ENCODE data around the gene CALN1.

The CALN1 gene

DNA sequence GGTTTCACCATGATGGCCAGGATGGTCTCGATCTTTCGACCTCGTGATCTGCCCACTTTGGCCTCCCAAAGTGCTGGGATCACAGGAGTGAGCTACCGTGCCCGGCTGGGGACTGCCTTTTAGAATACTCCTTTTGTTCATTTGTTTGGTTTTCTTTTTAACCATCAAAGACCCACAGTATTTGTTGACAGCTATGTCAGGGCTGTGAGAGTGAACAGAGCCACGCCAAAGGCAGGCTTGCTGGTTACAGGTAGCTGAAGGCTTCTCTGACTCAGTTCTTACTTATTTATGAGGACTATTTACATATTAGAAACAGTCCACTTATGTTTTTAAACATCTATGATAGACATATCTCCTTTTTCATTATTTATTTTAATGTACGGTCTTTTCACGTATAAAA, 544.5 kb downstream of the CALN1 start:
- no peak overlapping the region for H3K4me3 Mint-ChIP-seq

DNA sequence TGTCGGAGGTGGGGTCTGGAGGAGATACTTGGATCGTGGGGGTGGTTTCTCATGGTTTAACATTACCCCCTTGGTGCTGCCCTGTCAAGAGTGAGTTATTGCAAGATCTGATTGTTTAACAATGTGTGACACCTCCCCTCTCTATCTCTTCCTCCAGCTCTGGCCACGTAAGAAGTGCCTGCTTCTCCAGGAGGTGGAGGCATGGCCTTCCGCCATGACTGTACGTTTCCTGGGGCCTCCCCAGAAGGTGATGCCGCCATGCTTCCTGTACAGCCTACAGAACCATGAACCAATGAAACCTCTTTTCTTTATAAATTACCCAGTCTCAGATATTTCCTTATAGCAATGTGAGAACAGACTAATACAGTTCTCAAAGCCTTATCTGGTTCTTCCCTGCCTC, 547.0 kb downstream of the CALN1 start:
- H3K4me1 Mint-ChIP-seq: no peaks in the 10 kb centered on the region
- H3K36me3 Mint-ChIP-seq (ENCODE audit: insufficient read depth): no peaks in the 10 kb centered on the region
- ATAC-seq (replicated peaks; ENCODE audit: extremely low read depth, poor library complexity, severe bottlenecking) (no peak), DNase-seq (ENCODE audit: low spot score in 2 of 2) (no peak)
- no peak overlapping the region for H3K4me3 Mint-ChIP-seq
- H3K27me3 Mint-ChIP-seq: no peaks in the 10 kb centered on the region
- no peak overlapping the region for H3K27ac Mint-ChIP-seq (ENCODE audit: low read depth)
- peaks cover 29% of the 10 kb centered on the region for H3K9me3 Mint-ChIP-seq

More for the DNA sequence above, 544.5 kb downstream of the CALN1 start:
- DNase-seq (ENCODE audit: low spot score in 2 of 2) (no peak), ATAC-seq (replicated peaks; ENCODE audit: extremely low read depth, poor library complexity, severe bottlenecking) (no peak)
- H3K36me3 Mint-ChIP-seq (ENCODE audit: insufficient read depth): no peaks in the 10 kb centered on the region
- H3K27ac Mint-ChIP-seq (ENCODE audit: low read depth): no peak overlapping the region
- H3K27me3 Mint-ChIP-seq: no peaks in the 10 kb centered on the region
- H3K9me3 Mint-ChIP-seq: peaks cover 30% of the 10 kb centered on the region
- H3K4me1 Mint-ChIP-seq: no peaks in the 10 kb centered on the region

DNA sequence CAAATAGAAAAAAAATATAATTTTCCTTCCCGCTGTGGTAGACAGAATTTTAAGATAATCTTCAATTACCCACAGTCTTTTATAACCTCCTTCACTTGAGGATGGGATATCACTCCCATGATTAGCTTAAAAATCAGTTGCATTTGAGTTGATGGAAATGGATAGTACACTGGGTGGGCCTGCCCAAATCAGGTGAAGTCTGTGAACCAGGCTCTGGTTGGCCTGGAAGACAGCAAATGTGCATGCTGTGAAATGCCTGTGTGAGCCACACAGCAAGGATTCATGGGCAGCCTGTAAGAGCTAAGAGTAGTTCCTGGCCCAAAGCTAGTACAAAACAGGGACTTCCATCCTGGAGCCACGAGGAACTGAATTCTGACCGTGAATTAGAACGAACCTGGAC, 548.0 kb downstream of the CALN1 start:
- no peak for DNase-seq (ENCODE audit: low spot score in 2 of 2)
- H3K4me3 Mint-ChIP-seq: no peak overlapping the region
- ATAC-seq (replicated peaks; ENCODE audit: extremely low read depth, poor library complexity, severe bottlenecking): no peak
- H3K27ac Mint-ChIP-seq (ENCODE audit: low read depth): no peak overlapping the region
- H3K4me1 Mint-ChIP-seq: no peaks in the 10 kb centered on the region
- H3K36me3 Mint-ChIP-seq (ENCODE audit: insufficient read depth): no peaks in the 10 kb centered on the region
- no peaks in the 10 kb centered on the region for H3K27me3 Mint-ChIP-seq
- peaks cover 24% of the 10 kb centered on the region for H3K9me3 Mint-ChIP-seq

DNA sequence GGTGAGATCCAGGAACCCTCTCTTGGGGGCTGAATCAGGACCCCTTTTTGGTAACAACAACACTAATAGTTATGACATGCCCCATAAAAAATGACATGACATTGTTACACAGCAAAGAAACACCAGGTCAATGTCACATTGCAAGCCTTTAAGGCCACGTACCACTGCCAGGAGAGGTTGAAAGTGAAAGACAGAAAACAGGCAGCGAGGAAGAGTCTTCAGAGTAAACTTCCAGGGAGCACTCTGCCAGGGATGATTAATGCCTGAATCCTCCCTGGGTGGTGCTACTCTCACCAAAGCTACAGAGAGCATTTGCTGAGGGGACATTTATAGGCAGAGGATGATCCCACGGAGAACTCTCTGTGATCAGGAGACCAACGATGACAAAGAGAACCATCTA, 551.6 kb downstream of the CALN1 start:
- ATAC-seq (replicated peaks; ENCODE audit: extremely low read depth, poor library complexity, severe bottlenecking) (no peak), DNase-seq (ENCODE audit: low spot score in 2 of 2) (no peak)
- peaks cover 29% of the 10 kb centered on the region for H3K9me3 Mint-ChIP-seq
- H3K36me3 Mint-ChIP-seq (ENCODE audit: insufficient read depth): no peaks in the 10 kb centered on the region
- H3K4me1 Mint-ChIP-seq: no peaks in the 10 kb centered on the region
- H3K4me3 Mint-ChIP-seq: no peak overlapping the region
- no peaks in the 10 kb centered on the region for H3K27me3 Mint-ChIP-seq
- H3K27ac Mint-ChIP-seq (ENCODE audit: low read depth): no peak overlapping the region

DNA sequence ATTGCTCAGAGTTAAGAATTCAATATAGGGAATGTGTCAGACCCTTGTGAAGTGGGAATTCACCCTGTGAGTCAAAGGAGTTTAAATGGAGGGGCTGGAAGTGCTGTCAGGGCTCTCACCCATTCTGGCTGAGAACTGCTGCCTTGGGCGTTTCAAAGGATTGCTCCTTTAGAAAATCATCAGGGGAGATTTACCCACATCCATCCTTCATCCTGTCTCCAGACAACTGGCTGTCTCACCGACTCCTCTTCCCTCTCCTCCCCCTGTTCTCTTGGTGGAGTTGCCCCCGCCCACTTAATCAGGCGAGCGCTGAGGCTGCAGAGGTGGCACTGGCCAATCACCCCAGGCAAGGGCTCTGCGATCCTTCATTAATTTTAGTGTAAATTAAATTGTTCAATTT, 554.8 kb downstream of the CALN1 start:
- DNase-seq (ENCODE audit: low spot score in 2 of 2) (no peak), ATAC-seq (replicated peaks; ENCODE audit: extremely low read depth, poor library complexity, severe bottlenecking) (no peak)
- Mint-ChIP-seq H3K4me1 (no peaks in the 10 kb centered on the region), H3K36me3 (ENCODE audit: insufficient read depth) (no peaks in the 10 kb centered on the region), H3K4me3 (no peak overlapping the region), H3K27ac (ENCODE audit: low read depth) (no peak overlapping the region), H3K9me3 (peaks cover 18% of the 10 kb centered on the region), H3K27me3 (no peaks in the 10 kb centered on the region)

DNA sequence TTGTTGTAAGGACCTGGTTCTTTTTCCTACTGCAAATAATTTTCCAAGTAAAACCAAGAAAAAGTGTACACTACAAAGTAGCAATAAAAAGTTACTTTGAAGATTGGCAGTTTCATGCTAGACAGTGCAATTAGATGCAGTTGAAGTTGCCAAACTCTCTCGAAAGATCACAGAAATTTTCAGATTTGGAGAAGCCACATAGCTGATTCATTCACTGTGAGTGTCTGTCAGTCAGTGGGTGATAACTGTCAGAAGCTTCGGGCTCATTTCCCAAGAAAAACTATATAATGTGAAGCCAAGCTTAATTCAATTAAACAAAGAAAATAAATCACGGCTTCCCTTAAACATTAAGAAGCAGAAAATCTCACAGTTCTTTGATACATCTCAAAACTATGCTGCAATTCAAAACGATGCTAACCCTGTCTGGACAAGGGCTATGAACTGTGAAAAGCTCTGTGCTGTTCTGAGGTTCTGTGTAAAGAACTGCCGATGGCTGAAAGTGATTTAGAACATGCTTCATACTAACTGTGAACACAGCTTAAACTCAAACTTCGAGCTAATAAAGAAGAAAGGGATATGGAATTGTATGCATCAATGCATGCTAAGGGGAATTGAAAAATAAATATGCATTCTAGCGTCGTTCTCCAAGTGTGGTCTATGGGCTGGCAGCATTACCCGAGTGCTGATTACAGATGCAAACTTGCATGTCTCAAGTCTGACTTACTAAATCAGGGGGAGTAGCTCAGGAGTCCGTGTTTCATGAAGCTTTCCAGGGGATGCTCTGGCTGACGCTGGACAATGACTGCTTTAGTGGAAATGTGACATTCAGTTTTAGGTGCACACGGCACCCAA, 557.4 kb downstream of the CALN1 start:
- Mint-ChIP-seq H3K27me3 (no peaks in the 10 kb centered on the region), H3K9me3 (peaks cover 10% of the 10 kb centered on the region), H3K27ac (ENCODE audit: low read depth) (no peak overlapping the region), H3K4me3 (no peak overlapping the region), H3K4me1 (no peaks in the 10 kb centered on the region), H3K36me3 (ENCODE audit: insufficient read depth) (no peaks in the 10 kb centered on the region)
- DNase-seq (ENCODE audit: low spot score in 2 of 2): no peak
- ATAC-seq (replicated peaks; ENCODE audit: extremely low read depth, poor library complexity, severe bottlenecking): no peak

DNA sequence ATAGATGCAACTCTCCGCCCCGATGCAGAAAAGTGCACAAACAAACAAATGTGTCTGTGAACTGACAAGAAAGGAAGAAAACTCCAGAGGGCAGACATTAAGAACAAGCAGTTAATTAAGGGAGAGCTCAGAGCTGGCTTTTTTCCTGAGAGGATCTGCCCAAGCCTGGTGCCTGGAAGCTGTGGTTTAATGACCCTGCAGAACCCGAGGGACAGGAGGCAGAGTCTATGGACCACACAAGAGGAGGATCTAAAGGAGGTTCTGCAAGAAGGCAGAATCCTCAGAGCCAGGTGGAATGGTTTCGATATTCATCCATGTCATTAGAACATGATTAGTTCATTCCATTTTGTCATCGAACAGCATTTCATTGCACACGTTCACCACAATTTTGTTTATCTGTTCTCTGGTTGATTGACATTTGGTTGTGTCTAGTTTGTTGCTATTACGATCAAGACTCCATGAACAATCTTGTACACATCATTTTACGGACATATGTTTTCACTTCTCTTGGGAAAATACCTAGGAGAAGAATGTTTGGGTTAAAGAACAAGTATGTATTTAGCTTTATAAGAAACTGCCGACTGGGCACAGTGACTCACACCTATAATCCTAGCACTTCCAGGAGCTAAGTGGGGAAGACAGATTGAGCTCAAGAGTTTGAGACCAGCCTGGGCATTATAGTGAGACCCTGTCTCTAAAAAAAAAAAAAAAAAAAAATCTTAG, 560.2 kb downstream of the CALN1 start:
- H3K27ac Mint-ChIP-seq (ENCODE audit: low read depth): no peak overlapping the region
- H3K36me3 Mint-ChIP-seq (ENCODE audit: insufficient read depth): no peaks in the 10 kb centered on the region
- ATAC-seq (replicated peaks; ENCODE audit: extremely low read depth, poor library complexity, severe bottlenecking) (no peak), DNase-seq (ENCODE audit: low spot score in 2 of 2) (no peak)
- H3K4me1 Mint-ChIP-seq: no peaks in the 10 kb centered on the region
- H3K27me3 Mint-ChIP-seq: no peaks in the 10 kb centered on the region
- H3K4me3 Mint-ChIP-seq: no peak overlapping the region
- no peaks in the 10 kb centered on the region for H3K9me3 Mint-ChIP-seq

DNA sequence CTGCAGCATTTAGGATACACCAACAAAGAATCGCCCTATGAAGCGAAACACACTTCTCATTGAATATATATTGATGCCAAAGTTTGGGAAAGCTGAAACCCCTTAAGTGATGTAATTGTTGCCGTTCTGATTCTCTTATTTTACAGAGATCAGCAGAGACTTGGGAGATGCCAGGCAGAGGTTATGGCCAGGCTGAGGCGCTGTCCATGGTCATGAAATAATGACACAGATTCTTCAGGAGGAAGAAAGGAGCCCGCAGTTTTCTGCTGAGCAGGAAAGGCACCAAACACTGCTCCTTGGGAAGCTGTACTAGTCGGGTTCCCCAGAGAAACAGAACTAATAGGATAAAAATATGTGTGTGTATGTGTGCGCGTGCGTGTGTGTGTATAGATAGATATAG, 566.0 kb downstream of the CALN1 start:
- Mint-ChIP-seq H3K36me3 (ENCODE audit: insufficient read depth) (no peaks in the 10 kb centered on the region), H3K4me1 (no peaks in the 10 kb centered on the region), H3K27ac (ENCODE audit: low read depth) (no peak overlapping the region), H3K9me3 (peaks cover 5% of the 10 kb centered on the region), H3K27me3 (no peaks in the 10 kb centered on the region), H3K4me3 (no peak overlapping the region)
- DNase-seq (ENCODE audit: low spot score in 2 of 2) (no peak), ATAC-seq (replicated peaks; ENCODE audit: extremely low read depth, poor library complexity, severe bottlenecking) (no peak)

DNA sequence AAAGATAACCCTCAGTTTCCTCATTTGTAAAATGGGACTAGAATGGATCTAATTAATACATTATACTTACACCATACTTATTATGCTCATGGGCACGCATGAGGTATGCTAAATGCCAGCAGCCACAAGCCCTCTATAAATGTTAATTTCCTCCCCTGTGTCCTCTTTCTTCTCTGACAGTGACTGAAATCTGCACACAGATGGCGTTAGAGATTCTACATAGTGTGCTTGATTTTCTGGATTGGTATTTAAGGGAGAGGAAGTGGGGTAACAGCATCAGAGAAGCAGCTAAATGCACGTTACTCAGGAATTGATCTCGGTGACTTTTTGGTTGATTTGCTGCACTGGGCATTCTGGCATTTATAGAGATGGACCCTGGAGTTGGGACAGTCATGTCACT, 568.5 kb downstream of the CALN1 start:
- Mint-ChIP-seq H3K9me3 (peaks cover 5% of the 10 kb centered on the region), H3K27ac (ENCODE audit: low read depth) (no peak overlapping the region), H3K4me3 (no peak overlapping the region), H3K4me1 (no peaks in the 10 kb centered on the region), H3K27me3 (no peaks in the 10 kb centered on the region), H3K36me3 (ENCODE audit: insufficient read depth) (no peaks in the 10 kb centered on the region)
- ATAC-seq (replicated peaks; ENCODE audit: extremely low read depth, poor library complexity, severe bottlenecking) (no peak), DNase-seq (ENCODE audit: low spot score in 2 of 2) (no peak)

DNA sequence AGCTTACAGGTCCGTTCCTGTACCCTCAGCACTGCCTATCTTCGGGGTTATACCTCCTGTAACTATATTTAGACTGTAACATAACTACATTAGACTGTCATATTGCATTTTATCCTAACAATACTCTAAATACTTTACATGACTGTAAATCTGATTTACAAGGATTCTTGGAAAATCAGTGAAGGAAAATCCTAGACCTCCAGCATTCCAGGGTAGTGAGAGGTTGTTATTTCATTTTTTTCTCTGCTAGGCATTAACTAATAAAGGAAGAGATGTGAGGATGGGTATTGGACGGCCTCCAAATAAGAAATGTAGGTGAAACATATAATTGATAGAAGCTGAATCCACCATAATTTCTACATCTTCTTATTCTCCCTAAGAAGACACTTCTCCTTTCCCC, 569.4 kb downstream of the CALN1 start:
- Mint-ChIP-seq H3K9me3 (peaks cover 5% of the 10 kb centered on the region), H3K4me1 (no peaks in the 10 kb centered on the region), H3K27ac (ENCODE audit: low read depth) (no peak overlapping the region), H3K27me3 (no peaks in the 10 kb centered on the region), H3K36me3 (ENCODE audit: insufficient read depth) (no peaks in the 10 kb centered on the region), H3K4me3 (no peak overlapping the region)
- DNase-seq (ENCODE audit: low spot score in 2 of 2) (no peak), ATAC-seq (replicated peaks; ENCODE audit: extremely low read depth, poor library complexity, severe bottlenecking) (no peak)

DNA sequence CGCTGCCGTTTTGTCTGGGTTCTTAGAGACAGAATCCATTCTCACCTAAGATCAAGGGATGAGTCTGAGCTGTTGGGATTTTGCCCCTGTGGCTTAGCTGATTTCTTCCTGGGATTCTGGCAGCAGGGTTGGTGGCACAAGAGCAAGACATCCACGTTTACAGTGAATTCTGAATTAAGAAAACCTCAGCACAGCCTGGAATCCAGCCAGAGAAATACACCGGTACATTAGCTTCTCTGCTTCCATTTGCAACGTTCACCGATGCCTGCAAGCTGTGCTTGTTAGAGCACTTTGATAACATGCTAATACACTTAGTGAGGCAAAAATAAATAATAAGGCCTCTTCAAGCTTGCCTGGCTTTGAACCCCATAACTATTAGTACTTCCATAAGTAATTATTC, 569.8 kb downstream of the CALN1 start:
- H3K9me3 Mint-ChIP-seq: peaks cover 6% of the 10 kb centered on the region
- no peak overlapping the region for H3K4me3 Mint-ChIP-seq
- H3K4me1 Mint-ChIP-seq: no peaks in the 10 kb centered on the region
- no peak for DNase-seq (ENCODE audit: low spot score in 2 of 2)
- no peak overlapping the region for H3K27ac Mint-ChIP-seq (ENCODE audit: low read depth)
- no peaks in the 10 kb centered on the region for H3K27me3 Mint-ChIP-seq
- ATAC-seq (replicated peaks; ENCODE audit: extremely low read depth, poor library complexity, severe bottlenecking): no peak
- H3K36me3 Mint-ChIP-seq (ENCODE audit: insufficient read depth): no peaks in the 10 kb centered on the region

DNA sequence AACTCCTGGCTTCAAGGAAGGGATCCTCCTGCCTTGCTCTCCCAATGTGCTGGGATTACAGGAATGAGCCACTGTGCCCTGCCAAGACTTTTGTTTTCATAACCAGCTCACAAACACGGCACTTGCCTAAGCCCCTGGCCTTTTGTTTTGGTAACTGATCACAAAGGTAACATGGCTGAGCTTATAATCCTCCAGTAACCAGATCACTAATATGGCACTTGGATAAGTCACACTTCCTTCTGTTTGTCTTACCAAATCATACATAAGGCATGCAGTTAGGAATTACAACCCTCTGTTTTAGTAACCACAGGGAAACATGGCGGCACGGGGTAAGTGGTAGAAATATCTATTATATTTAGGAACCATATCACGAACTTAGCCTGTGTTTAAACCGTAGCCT, 577.1 kb downstream of the CALN1 start:
- DNase-seq (ENCODE audit: low spot score in 2 of 2) (no peak), ATAC-seq (replicated peaks; ENCODE audit: extremely low read depth, poor library complexity, severe bottlenecking) (no peak)
- Mint-ChIP-seq H3K36me3 (ENCODE audit: insufficient read depth) (no peaks in the 10 kb centered on the region), H3K27ac (ENCODE audit: low read depth) (no peak overlapping the region), H3K4me3 (no peak overlapping the region), H3K9me3 (peaks cover 6% of the 10 kb centered on the region), H3K4me1 (no peaks in the 10 kb centered on the region), H3K27me3 (no peaks in the 10 kb centered on the region)

DNA sequence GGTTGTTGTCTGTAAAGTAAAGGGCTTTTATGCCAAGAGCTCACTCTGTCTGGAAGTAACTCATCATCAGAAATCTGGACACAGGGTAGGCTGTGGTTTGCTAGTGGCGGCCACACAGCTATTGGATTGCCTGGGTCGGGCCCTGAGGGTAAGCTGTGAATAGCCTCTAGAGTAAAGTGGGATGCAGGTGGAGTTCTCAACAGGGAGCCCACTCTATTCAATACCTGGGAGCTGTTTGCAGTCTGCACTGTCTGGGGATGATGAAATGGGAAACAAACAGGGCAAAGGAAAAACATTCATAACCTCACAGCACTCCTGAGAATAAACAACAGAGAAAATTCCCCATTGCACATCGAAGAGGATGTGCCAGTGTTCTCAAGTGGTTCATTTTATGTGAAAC, 582.6 kb downstream of the CALN1 start:
- ATAC-seq (replicated peaks; ENCODE audit: extremely low read depth, poor library complexity, severe bottlenecking) (no peak), DNase-seq (ENCODE audit: low spot score in 2 of 2) (no peak)
- Mint-ChIP-seq H3K4me3 (no peak overlapping the region), H3K4me1 (no peaks in the 10 kb centered on the region), H3K27me3 (no peaks in the 10 kb centered on the region), H3K36me3 (ENCODE audit: insufficient read depth) (no peaks in the 10 kb centered on the region), H3K27ac (ENCODE audit: low read depth) (no peak overlapping the region), H3K9me3 (peaks cover 16% of the 10 kb centered on the region)
